ENCODE measurements around the gene RFX8.

Gene RFX8

DNA sequence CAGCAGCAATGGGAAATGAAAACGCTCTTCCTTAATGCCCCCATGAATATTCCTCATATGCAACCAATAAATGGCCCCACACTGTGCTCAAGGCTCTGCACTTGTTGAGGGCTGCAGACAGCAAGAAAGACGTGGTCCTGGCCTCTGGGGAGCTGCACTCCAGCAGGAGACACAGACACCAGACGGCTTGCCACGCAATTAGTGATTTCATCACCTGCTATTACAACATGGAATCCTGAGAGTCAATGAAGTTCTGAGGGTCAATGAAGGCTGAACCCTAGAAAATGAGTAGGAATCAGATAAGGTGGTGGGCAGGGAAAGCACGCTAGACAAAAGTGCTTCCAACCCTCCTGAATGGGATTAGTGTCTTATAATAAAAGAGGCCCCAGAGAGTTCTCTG is 106.5 kb downstream of the RFX8 start:
- no peaks in the 10 kb centered on the region for H3K27me3 ChIP-seq (replicated peaks; ENCODE audit: insufficient read depth, low read length)
- DNase-seq = no peak
- H3K9ac ChIP-seq (ENCODE audit: low read length) = no peak overlapping the region
- H2AFZ ChIP-seq (ENCODE audit: low read length) = no peak overlapping the region
- H3K4me3 ChIP-seq (ENCODE audit: low read length) = no peak overlapping the region
- no peaks in the 10 kb centered on the region for H3K79me2 ChIP-seq (ENCODE audit: low read length)
- H3F3A ChIP-seq (ENCODE audit: insufficient read depth, low read length) = no peaks in the 10 kb centered on the region
- H3K9me3 ChIP-seq (replicated peaks; ENCODE audit: insufficient read depth, low read length) = no peaks in the 10 kb centered on the region
- H3K4me2 ChIP-seq (ENCODE audit: low read depth, low read length) = no peak overlapping the region
- no peaks in the 10 kb centered on the region for H4K20me1 ChIP-seq (ENCODE audit: insufficient read depth, low read length)
- no peaks in the 10 kb centered on the region for H3K9me2 ChIP-seq (replicated peaks; ENCODE audit: insufficient read depth, low read length)
- TF ChIP-seq EZH2phosphoT487 (IDR thresholded peaks at IDR 0.05; ENCODE audit: low read length) (no peak), EZH2 (optimal IDR thresholded peaks at IDR 0.05; ENCODE audit: low read depth, low read length) (no peak)
- TF ChIP-seq, protein P1, sequence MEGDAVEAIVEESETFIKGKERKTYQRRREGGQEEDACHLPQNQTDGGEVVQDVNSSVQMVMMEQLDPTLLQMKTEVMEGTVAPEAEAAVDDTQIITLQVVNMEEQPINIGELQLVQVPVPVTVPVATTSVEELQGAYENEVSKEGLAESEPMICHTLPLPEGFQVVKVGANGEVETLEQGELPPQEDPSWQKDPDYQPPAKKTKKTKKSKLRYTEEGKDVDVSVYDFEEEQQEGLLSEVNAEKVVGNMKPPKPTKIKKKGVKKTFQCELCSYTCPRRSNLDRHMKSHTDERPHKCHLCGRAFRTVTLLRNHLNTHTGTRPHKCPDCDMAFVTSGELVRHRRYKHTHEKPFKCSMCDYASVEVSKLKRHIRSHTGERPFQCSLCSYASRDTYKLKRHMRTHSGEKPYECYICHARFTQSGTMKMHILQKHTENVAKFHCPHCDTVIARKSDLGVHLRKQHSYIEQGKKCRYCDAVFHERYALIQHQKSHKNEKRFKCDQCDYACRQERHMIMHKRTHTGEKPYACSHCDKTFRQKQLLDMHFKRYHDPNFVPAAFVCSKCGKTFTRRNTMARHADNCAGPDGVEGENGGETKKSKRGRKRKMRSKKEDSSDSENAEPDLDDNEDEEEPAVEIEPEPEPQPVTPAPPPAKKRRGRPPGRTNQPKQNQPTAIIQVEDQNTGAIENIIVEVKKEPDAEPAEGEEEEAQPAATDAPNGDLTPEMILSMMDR (IDR thresholded peaks at IDR 0.05; ENCODE audit: low read length) = no peak
- H3K36me3 ChIP-seq (replicated peaks; ENCODE audit: insufficient read depth, low read length) = no peaks in the 10 kb centered on the region
- H3K27ac ChIP-seq (ENCODE audit: low read length) = no peak overlapping the region
- H3K4me1 ChIP-seq (ENCODE audit: low read length) = no peaks in the 10 kb centered on the region

DNA sequence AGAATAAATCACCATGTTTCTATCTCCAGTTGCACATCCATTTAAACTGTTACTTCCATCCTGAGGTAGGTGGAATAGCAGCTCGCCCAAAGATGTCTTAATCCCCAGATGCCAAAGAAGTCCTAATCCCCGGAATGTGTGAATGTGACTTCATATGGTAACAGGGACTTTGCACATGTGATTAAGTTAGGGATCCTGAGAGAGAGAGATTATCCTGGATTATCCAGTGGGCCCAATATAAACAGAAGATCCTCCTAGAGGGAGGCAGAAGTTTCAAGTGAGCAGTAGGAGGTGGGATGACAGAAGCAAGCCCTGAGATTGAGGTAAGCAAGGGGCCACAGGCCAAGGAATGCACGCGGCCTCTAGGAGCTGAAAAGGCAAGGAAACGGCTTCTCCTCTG is 107.4 kb downstream of the RFX8 start:
- Histone ChIP-seq H3K27ac (ENCODE audit: low read length) (no peak overlapping the region), H3K27me3 (replicated peaks; ENCODE audit: insufficient read depth, low read length) (no peaks in the 10 kb centered on the region), H4K20me1 (ENCODE audit: insufficient read depth, low read length) (no peaks in the 10 kb centered on the region), H3K9me3 (replicated peaks; ENCODE audit: insufficient read depth, low read length) (no peaks in the 10 kb centered on the region), H3K4me1 (ENCODE audit: low read length) (no peaks in the 10 kb centered on the region), H3F3A (ENCODE audit: insufficient read depth, low read length) (no peaks in the 10 kb centered on the region), H3K4me3 (ENCODE audit: low read length) (no peak overlapping the region), H3K9ac (ENCODE audit: low read length) (no peak overlapping the region), H3K79me2 (ENCODE audit: low read length) (no peaks in the 10 kb centered on the region), H3K4me2 (ENCODE audit: low read depth, low read length) (no peak overlapping the region), H3K36me3 (replicated peaks; ENCODE audit: insufficient read depth, low read length) (no peaks in the 10 kb centered on the region), H3K9me2 (replicated peaks; ENCODE audit: insufficient read depth, low read length) (no peaks in the 10 kb centered on the region), H2AFZ (ENCODE audit: low read length) (no peak overlapping the region)
- no peak for DNase-seq
- TF ChIP-seq EZH2 (optimal IDR thresholded peaks at IDR 0.05; ENCODE audit: low read depth, low read length) (no peak), EZH2phosphoT487 (IDR thresholded peaks at IDR 0.05; ENCODE audit: low read length) (no peak)
- TF ChIP-seq, protein P1 (IDR thresholded peaks at IDR 0.05; ENCODE audit: low read length) = no peak

DNA sequence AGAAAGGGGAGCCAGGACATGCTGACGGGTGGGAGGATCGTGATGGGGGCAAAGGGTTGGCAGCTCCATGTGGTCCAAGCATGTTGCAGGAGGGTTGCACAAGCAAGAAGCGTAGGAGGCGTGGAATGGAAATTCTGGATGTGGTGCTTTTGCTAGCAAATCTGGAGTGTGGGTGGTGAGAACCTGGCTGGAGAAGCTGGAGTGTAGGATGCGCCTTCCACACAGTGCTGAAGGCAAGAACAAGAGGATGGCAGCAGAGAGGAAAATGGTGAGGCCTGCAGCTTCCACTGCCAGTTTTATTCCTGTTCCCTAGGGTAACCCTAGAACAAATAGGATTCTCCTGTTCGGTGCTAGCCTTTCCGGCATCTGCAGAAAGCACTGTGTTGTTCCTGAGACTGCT is 110.0 kb downstream of the RFX8 start:
- H3K4me2 ChIP-seq (ENCODE audit: low read depth, low read length) = no peak overlapping the region
- H3K36me3 ChIP-seq (replicated peaks; ENCODE audit: insufficient read depth, low read length) = no peaks in the 10 kb centered on the region
- no peaks in the 10 kb centered on the region for H3F3A ChIP-seq (ENCODE audit: insufficient read depth, low read length)
- no peaks in the 10 kb centered on the region for H3K4me1 ChIP-seq (ENCODE audit: low read length)
- DNase-seq = no peak
- H3K4me3 ChIP-seq (ENCODE audit: low read length) = no peak overlapping the region
- H2AFZ ChIP-seq (ENCODE audit: low read length) = no peak overlapping the region
- H3K27me3 ChIP-seq (replicated peaks; ENCODE audit: insufficient read depth, low read length) = no peaks in the 10 kb centered on the region
- H3K9me3 ChIP-seq (replicated peaks; ENCODE audit: insufficient read depth, low read length) = no peaks in the 10 kb centered on the region
- no peaks in the 10 kb centered on the region for H3K9me2 ChIP-seq (replicated peaks; ENCODE audit: insufficient read depth, low read length)
- no peak overlapping the region for H3K9ac ChIP-seq (ENCODE audit: low read length)
- no peak overlapping the region for H3K27ac ChIP-seq (ENCODE audit: low read length)
- H4K20me1 ChIP-seq (ENCODE audit: insufficient read depth, low read length) = no peaks in the 10 kb centered on the region
- no peaks in the 10 kb centered on the region for H3K79me2 ChIP-seq (ENCODE audit: low read length)
- TF ChIP-seq, protein P1 (IDR thresholded peaks at IDR 0.05; ENCODE audit: low read length) = no peak
- no peak for TF ChIP-seq EZH2 (optimal IDR thresholded peaks at IDR 0.05; ENCODE audit: low read depth, low read length)
- TF ChIP-seq EZH2phosphoT487 (IDR thresholded peaks at IDR 0.05; ENCODE audit: low read length) = no peak

Data from MM.1S (cell line).